ENCODE results near the gene JARID2. TPM values are rescaled to one million over a fixed set of nuclear protein-coding genes. Genes with fewer than 3 reads are reported as not detected.
A peak's percentile ranks its signal among the peaks of the same experiment; 100 is the strongest.

The JARID2 gene
- polyA plus RNA-seq, 1 experiment = 9.7 TPM

DNA sequence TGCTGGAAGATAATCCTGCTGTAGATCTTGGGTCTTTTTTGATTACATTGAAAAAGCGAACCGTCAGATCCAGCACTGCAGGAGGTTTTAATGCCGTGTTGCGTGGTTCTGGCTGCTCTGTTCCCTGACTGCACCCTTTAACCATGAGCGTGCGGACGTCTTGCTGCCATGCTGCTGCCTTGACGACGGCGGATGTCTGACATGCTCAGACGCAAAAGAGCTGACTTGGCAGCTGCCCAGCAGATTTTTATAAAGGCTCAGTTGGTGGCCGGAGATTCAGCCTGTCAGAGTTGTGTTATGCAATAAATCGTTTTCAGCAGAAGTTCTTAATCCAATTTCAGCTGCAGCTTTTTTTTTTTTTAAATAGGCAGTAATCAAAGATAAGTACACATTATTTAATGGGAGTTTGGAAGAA, 119.4 kb downstream of the JARID2 start:
- no peak for DNase-seq (ENCODE audit: low read depth, low spot score)
- Histone ChIP-seq H3K27ac (ENCODE audit: low read depth, low read length) (peak overlapping the region; percentile 34), H3K27me3 (ENCODE audit: control insufficient read depth, insufficient read depth, low read length) (no peaks in the 10 kb centered on the region), H3K9me3 (ENCODE audit: control insufficient read depth, insufficient read depth, low read length) (no peaks in the 10 kb centered on the region), H3K4me3 (ENCODE audit: low read depth, low read length) (no peak overlapping the region)
- CTCF ChIA-PET = no interaction called here
- POLR2A ChIA-PET = interaction anchor here (0.6 to 0.7 kb wide), 2 partner anchors 21 to 33 kb away, joined by 3 read pairs; no protein-coding TSS in a partner anchor
- no peak for TF ChIP-seq CTCF (IDR thresholded peaks at IDR 0.05; ENCODE audit: low read depth, low read length)

GRCh38 chr6:15366003-15366535, 120.2 kb downstream of the JARID2 start:
- no peak overlapping the region for H3K4me3 ChIP-seq (ENCODE audit: low read depth, low read length)
- no peaks in the 10 kb centered on the region for H3K27me3 ChIP-seq (ENCODE audit: control insufficient read depth, insufficient read depth, low read length)
- no peak for TF ChIP-seq CTCF (IDR thresholded peaks at IDR 0.05; ENCODE audit: low read depth, low read length)
- no peak for DNase-seq (ENCODE audit: low read depth, low spot score)
- CTCF ChIA-PET = no interaction called here
- H3K9me3 ChIP-seq (ENCODE audit: control insufficient read depth, insufficient read depth, low read length) = no peaks in the 10 kb centered on the region
- H3K27ac ChIP-seq (ENCODE audit: low read depth, low read length) = no peak overlapping the region
- POLR2A ChIA-PET = no interaction called here

- DNase-seq (ENCODE audit: low read depth, low spot score) = no peak
- CTCF ChIA-PET = no interaction called here
- Histone ChIP-seq H3K27me3 (ENCODE audit: control insufficient read depth, insufficient read depth, low read length) (no peaks in the 10 kb centered on the region), H3K27ac (ENCODE audit: low read depth, low read length) (no peak overlapping the region), H3K4me3 (ENCODE audit: low read depth, low read length) (no peak overlapping the region), H3K9me3 (ENCODE audit: control insufficient read depth, insufficient read depth, low read length) (no peaks in the 10 kb centered on the region)
- no peak for TF ChIP-seq CTCF (IDR thresholded peaks at IDR 0.05; ENCODE audit: low read depth, low read length)
- POLR2A ChIA-PET = no interaction called here
Observed at GRCh38 chr6:15366879-15367278, 121.0 kb downstream of the JARID2 start.

DNA sequence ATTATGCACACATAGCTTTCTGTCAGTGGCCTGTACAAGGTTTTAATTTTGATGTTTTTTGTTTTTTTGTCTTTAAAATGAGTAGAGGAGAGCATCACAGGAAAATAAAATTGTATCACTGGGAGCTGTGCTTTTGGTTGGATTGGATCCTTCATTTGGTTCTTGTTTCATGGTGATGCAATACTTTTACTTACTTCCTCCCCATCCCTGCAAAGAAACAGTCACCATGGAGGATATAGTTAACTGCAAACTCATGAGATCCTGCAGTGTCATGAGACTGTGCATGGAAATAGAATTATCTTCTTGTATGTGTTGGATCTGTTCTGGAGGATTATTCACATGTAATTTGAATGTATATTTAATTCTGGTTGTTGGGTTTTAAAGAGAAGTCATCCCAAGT, 122.3 kb downstream of the JARID2 start:
- DNase-seq (ENCODE audit: low read depth, low spot score) = no peak
- Histone ChIP-seq H3K4me3 (ENCODE audit: low read depth, low read length) (no peak overlapping the region), H3K9me3 (ENCODE audit: control insufficient read depth, insufficient read depth, low read length) (no peaks in the 10 kb centered on the region), H3K27me3 (ENCODE audit: control insufficient read depth, insufficient read depth, low read length) (no peaks in the 10 kb centered on the region), H3K27ac (ENCODE audit: low read depth, low read length) (no peak overlapping the region)
- POLR2A ChIA-PET = interaction anchor here (0.6 kb wide), 1 partner anchor 106 kb away, joined by 4 read pairs; no protein-coding TSS in a partner anchor
- no peak for TF ChIP-seq CTCF (IDR thresholded peaks at IDR 0.05; ENCODE audit: low read depth, low read length)
- CTCF ChIA-PET = interaction anchor here (1.5 kb wide), 1 partner anchor 22 kb away, joined by 3 read pairs; no protein-coding TSS in a partner anchor

DNA sequence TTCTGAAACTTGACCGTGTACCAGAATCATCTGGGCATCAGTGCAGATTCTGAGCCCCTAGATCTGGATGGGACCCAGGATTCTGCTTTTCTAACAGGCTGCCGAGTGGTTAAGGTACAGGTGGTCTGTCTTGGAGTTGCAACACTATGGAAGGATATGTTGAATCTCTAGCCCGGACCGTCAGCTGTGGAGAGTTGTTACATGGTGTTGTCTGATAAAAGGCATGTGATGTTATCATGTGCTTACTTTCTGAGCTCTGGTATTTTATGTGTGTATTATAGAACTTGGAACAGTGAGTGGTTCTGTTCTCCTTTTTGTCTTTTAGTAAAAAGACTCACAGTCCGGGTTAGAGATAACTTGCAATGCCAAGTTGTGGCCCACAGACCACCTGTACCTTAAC, 123.0 kb downstream of the JARID2 start:
- Histone ChIP-seq H3K9me3 (ENCODE audit: control insufficient read depth, insufficient read depth, low read length) (no peaks in the 10 kb centered on the region), H3K27me3 (ENCODE audit: control insufficient read depth, insufficient read depth, low read length) (no peaks in the 10 kb centered on the region), H3K4me3 (ENCODE audit: low read depth, low read length) (no peak overlapping the region), H3K27ac (ENCODE audit: low read depth, low read length) (no peak overlapping the region)
- POLR2A ChIA-PET = no interaction called here
- no peak for TF ChIP-seq CTCF (IDR thresholded peaks at IDR 0.05; ENCODE audit: low read depth, low read length)
- DNase-seq (ENCODE audit: low read depth, low spot score) = no peak
- CTCF ChIA-PET = interaction anchor here (1.5 kb wide), 1 partner anchor 21 kb away, joined by 3 read pairs; no protein-coding TSS in a partner anchor
